ENCODE results near the gene BHMT.
"Not testable (repeated sequence)": the region's sequence is repeated elsewhere in the genome, so short reads cannot be mapped to it uniquely, and the experiment has no call there.

Gene BHMT

DNA sequence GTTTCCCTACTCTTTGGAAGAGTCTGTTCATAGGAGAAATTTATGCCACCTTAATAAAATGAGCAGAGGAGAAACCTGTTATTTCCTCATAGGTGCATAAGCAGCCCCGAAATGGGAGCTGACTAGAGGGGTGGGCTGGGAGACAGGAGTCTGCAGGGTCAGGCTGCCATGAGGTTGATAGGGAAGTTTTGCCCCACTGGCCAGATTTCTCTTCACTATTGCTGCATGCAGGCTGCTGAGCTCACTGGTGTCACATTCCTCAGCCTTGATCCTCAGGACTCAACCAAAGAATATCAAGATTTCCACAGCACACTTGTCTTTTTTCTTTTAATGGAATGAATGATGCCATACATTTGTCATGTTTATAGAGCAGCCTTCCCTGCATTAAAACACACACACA is 60.7 kb downstream of the BHMT start:
- no peak for DNase-seq (ENCODE audit: low read depth in 2 of 2)

DNA sequence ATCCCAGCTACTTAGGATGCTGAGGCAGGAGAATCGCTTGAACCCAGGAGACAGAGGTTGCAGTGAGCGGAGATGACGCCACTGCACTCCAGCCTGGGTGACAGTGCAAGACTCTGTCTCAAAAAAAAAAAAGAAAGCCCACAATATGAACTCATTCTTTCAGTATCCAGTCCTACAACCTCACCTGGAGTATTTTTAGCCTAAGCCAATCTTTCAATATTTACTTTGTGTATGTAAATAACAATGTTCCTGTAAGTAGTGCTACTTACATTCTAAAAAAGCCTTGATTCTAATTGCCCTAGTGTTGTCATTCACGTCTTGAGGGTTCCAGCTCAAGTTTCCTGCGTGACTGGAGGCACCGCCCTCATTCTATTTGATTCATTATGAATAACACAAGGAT is 62.0 kb downstream of the BHMT start:
- no peak for DNase-seq (ENCODE audit: low read depth in 2 of 2)

DNA sequence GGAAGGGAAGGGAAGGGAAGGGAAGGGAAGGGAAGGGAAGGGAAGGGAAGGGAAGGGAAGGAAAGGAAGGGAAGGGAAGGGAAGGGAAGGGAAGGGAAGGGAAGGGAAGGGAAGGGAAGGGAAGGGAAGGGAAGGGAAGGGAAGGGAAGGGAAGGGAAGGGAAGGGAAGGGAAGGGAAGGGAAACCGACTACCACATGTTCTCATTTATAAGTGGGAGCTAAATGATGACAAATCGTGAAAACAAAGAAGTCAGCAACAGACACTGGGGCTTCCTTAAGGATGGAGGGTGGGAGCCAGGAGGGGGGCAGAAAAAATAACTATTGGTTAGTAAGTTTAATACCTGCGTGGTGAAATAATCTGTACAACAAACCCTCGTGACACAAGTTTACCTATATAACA is 68.8 kb downstream of the BHMT start:
- DNase-seq (ENCODE audit: low read depth in 2 of 2): not testable (repeated sequence)

DNA sequence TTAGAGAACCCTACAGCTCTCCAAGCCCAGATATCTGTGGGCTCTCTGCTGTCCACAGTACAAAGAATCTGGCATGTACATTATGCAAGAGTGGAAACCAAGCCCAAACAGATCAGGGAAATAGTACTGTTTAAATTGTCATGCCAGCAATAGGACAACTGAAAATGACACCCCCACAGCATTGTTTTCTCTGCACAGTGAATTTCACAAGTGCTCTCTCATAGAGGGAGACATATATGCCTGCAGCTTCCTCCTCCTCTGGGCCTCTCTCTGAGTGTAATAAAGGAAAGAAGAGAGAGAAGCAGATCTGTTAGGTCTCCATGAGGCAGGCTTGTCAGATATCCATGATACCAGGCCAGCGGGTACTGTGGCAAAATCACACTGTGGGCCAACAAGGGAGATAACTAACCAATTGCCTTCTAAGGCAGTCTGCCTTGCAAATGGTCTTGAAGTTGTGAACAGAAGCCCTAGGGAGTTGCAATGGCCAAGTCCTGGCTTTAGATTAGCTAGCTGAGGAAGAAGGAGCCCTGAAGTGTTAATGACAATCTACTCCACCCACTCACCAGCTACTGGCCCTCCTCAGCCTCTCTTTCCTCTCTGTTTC is 69.9 kb downstream of the BHMT start:
- DNase-seq (ENCODE audit: low read depth in 2 of 2): no peak

All from stimulated activated CD4-positive, alpha-beta T cell treated with anti-CD3 and anti-CD28 coated beads, Interleukin-1b, Interleukin-23, amount 100 ng/mL, for 1 hour (primary cell).